Glutamatergic neuron (in vitro differentiated cells): ENCODE measurements around the gene CCDC28A. TPM values are rescaled to one million over a fixed set of nuclear protein-coding genes. Genes with fewer than 3 reads are reported as not detected.

Experiments used
- DNase-seq: peaks from one replicate; pipeline ENCODE4 v3.0.0; 2022
- H3K27ac Mint-ChIP-seq: one replicate; pipeline ENCODE4 v1.8.0; 2020; ENCODE audit warnings: mild to moderate bottlenecking, mixed read lengths, inconsistent platforms; ENCODE audit not compliant: unreplicated experiment
- H3K27me3 Mint-ChIP-seq: one replicate; pipeline ENCODE4 v1.8.0; 2020; ENCODE audit warnings: mild to moderate bottlenecking, moderate library complexity, mixed read lengths, inconsistent platforms; ENCODE audit not compliant: unreplicated experiment
- H3K36me3 Mint-ChIP-seq: one replicate; pipeline ENCODE4 v1.8.0; 2020; ENCODE audit warnings: mild to moderate bottlenecking, mixed read lengths, inconsistent platforms; ENCODE audit not compliant: unreplicated experiment
- H3K4me1 Mint-ChIP-seq: one replicate; pipeline ENCODE4 v1.8.0; 2020; ENCODE audit warnings: mild to moderate bottlenecking, low read depth, mixed read lengths, inconsistent platforms; ENCODE audit not compliant: unreplicated experiment
- H3K4me3 Mint-ChIP-seq: one replicate; pipeline ENCODE4 v1.8.0; 2020; ENCODE audit warnings: mild to moderate bottlenecking, mixed read lengths, inconsistent platforms; ENCODE audit not compliant: unreplicated experiment
- H3K9me3 Mint-ChIP-seq: one replicate; pipeline ENCODE4 v1.8.0; 2020; ENCODE audit warnings: mild to moderate bottlenecking, moderate library complexity, mixed read lengths, inconsistent platforms; ENCODE audit not compliant: unreplicated experiment
- long read RNA-seq: library from polyadenylated mRNA; unstranded; transcript quantifications from one replicate; pipeline ENCODE4 v2.0.0, GENCODE V29; 2020; ENCODE audit not compliant: unreplicated experiment
- total RNA-seq: library from RNA; stranded (reverse); fragmentation: NEBNext Ultra II Directional; extraction: Animal tissue kit (Norgen Biotek cat#: 25700); gene quantifications from one replicate; pipeline ENCODE4 v1.2.1, GENCODE V29; 2021; ENCODE audit not compliant: unreplicated experiment
- TF ChIP-seq, protein P1 (sequence below): fragments of 200-600 bp; sonication (generic); IDR thresholded peaks from one replicate; pipeline ENCODE4 v1.5.0; 2021; ENCODE audit not compliant: partially characterized antibody, unreplicated experiment

The CCDC28A gene
- 10.1 TPM for total RNA-seq
- long read RNA-seq, transcript CCDC28A-202 (6 exons, 1,505 nt) = major isoform, 5 of 6 reads
- long read RNA-seq, partial matches to known transcripts = 0 of 6 reads
- long read RNA-seq, other reads (novel, unspliced or antisense) = 1 of 6 reads

DNA sequence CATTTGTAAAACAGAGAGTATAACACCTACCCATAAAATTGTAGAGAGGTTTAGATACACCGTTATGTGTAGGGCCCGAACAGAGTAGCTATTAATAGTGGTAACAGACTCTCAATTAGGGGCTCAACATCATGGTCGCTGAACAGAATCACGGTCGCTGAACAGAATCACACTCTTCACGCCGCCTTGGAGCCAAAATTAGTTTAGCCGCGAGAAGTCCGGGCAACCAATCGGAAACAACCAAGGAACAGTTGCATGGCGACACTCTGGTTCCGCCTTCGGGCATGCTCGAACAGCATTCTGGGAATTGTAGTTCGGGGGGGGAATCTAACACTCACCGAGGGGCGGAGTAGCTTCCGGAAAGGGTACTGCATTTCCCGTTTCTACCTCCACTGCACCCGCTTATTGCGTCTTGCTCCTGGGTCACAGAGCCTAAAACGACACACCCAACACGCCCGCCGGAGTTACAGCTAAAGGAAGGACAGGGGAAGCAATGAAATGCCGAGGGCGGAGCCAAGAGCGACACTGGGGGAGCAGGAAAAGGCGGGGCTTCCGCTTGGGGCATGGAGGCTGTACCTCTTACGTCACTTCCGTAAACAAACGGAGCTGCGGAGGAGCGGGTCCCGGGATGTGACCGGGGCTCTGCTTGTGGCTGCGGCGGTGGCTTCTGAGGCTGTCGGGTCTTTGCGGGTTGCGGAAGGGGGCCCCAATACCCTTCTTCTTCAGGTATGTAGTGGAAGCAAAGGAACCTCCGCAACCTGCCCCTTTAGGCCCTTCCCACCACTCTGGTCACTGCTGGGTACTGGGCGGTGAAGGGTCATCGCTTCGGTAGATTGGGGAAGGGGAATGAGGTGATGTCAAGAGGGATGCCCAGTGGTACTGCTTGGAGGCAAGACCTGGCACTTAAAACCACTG is at the start of gene CCDC28A:
Gene CCDC28A, plus strand, starts transcription at position 593 of the 915 bp plus-strand sequence. CDS start 2,352 bp downstream, outside the sequence.
- peak within 1 kb of the TSS; percentile 99 for H3K4me3 Mint-ChIP-seq
- H3K4me1 Mint-ChIP-seq = peaks cover 3% of the 10 kb centered on the region
- TF ChIP-seq, protein P1, sequence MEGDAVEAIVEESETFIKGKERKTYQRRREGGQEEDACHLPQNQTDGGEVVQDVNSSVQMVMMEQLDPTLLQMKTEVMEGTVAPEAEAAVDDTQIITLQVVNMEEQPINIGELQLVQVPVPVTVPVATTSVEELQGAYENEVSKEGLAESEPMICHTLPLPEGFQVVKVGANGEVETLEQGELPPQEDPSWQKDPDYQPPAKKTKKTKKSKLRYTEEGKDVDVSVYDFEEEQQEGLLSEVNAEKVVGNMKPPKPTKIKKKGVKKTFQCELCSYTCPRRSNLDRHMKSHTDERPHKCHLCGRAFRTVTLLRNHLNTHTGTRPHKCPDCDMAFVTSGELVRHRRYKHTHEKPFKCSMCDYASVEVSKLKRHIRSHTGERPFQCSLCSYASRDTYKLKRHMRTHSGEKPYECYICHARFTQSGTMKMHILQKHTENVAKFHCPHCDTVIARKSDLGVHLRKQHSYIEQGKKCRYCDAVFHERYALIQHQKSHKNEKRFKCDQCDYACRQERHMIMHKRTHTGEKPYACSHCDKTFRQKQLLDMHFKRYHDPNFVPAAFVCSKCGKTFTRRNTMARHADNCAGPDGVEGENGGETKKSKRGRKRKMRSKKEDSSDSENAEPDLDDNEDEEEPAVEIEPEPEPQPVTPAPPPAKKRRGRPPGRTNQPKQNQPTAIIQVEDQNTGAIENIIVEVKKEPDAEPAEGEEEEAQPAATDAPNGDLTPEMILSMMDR = no peak
- no peaks in the 10 kb centered on the region for H3K36me3 Mint-ChIP-seq
- peak; percentile 86 for DNase-seq
- H3K27ac Mint-ChIP-seq = peak within 1 kb of the TSS; percentile 100
- H3K9me3 Mint-ChIP-seq = peaks cover 6% of the 10 kb centered on the region
- H3K27me3 Mint-ChIP-seq = peaks cover 4% of the 10 kb centered on the region

DNA sequence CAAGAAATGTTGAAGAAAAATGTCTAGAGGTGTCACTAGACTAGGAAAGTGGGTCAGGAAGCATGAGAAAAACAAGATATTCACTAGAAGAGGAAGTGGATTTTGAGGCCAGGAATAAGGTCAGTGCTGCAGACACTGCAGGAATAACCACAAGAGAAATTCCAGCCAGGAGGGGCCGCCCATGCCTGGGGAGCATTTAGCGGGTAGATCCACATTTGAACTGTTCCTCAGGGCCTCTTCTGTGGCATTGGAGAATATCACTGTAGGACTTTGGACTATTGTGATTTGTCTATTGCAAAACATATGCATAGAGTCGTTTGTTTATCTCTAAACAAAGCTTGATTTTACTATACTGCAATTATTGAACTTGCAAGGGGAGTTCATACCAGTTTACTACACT is 49.6 kb upstream of the CCDC28A start:
- Mint-ChIP-seq H3K9me3 (no peaks in the 10 kb centered on the region), H3K4me3 (no peak overlapping the region), H3K36me3 (no peaks in the 10 kb centered on the region), H3K27me3 (no peaks in the 10 kb centered on the region), H3K4me1 (no peaks in the 10 kb centered on the region), H3K27ac (no peak overlapping the region)
- TF ChIP-seq, protein P1 = no peak
- DNase-seq = no peak

DNA sequence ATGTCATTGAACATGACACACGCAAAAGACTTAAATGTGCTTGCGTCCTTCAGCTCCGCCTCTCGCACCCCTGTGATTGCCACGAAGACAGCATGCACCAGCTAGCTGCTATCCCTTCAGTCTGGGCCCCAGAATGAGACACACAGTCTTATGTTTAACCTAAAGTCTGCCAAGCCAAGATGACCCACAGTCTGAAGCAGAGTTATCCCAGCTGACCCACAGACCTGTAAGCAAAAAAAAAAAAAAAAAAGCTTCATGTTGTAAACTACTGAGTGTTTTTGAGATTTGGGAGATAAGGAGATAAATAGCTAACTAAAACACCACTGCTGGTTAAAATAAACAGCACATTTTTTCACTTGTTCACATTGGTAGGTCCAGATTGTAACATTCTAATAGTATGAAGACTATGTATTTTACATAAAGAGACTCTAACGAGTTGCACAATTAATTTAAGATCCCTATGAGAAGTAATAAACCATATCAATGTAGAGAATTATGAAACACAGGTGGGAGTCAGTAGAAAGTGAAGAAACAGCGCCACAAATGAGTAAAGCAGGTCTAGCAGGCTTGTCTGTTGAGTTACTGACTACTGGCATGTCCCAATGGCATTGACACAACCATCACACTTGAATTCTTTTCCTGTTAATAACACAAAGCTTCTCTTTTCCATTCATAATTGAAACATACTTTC is 47.4 kb upstream of the CCDC28A start:
- TF ChIP-seq, protein P1 = no peak
- no peaks in the 10 kb centered on the region for H3K4me1 Mint-ChIP-seq
- no peak for DNase-seq
- peaks cover 2% of the 10 kb centered on the region for H3K27me3 Mint-ChIP-seq
- H3K27ac Mint-ChIP-seq = no peak overlapping the region
- H3K9me3 Mint-ChIP-seq = no peaks in the 10 kb centered on the region
- peaks cover 3% of the 10 kb centered on the region for H3K36me3 Mint-ChIP-seq
- no peak overlapping the region for H3K4me3 Mint-ChIP-seq

DNA sequence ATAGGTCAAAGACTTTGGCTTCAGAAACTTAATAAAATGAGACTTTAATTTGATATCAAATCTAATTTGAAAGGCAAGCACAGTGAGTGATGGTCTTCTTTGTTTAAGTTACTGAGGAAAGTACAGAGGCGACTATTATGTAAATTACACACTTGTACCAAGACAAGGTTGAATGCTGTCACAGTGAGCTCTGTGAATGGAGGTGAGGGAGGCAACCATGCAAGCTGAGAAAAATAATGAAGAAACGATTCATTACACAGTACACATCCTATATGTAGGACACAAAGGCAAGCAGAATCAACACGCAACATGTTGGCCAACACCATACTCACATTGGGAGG is 46.8 kb upstream of the CCDC28A start:
- TF ChIP-seq, protein P1 = no peak
- no peak overlapping the region for H3K4me3 Mint-ChIP-seq

More for the DNA sequence above, 46.8 kb upstream of the CCDC28A start:
- Mint-ChIP-seq H3K27me3 (peaks cover 2% of the 10 kb centered on the region), H3K9me3 (no peaks in the 10 kb centered on the region), H3K27ac (no peak overlapping the region), H3K36me3 (peaks cover 7% of the 10 kb centered on the region), H3K4me1 (no peaks in the 10 kb centered on the region)
- DNase-seq = no peak
